Measurements from ENCODE around the gene ACTA1. TPM values are rescaled to one million over a fixed set of nuclear protein-coding genes. Genes with fewer than 3 reads are reported as not detected.

Gene ACTA1
- total and polyA plus RNA-seq, 10 of the 15 experiments (the other 5 are each of a cell fraction or from before 2014, with no cell fraction given) = 0.05 to 0.35 (median 0.12) TPM; not detected in 7

- SMC1A ChIA-PET (ENCODE audit: uncharacterized antibody, unreplicated experiment) = no interaction called here
- Histone ChIP-seq H4K20me1 (ENCODE audit: control insufficient read depth, insufficient read depth) (no peaks in the 10 kb centered on the region), H3K4me3 (no peak overlapping the region), H3K36me3 (ENCODE audit: control insufficient read depth in 2 of 2, insufficient read depth in 2 of 2, low read length in 1 of 2) (no peaks in the 10 kb centered on the region), H2AFZ (ENCODE audit: control insufficient read depth, low read depth, low read length) (no peak overlapping the region), H3K4me1 (ENCODE audit: control insufficient read depth, insufficient read depth, low read length) (no peaks in the 10 kb centered on the region), H3K4me2 (ENCODE audit: control insufficient read depth, insufficient read depth) (no peak overlapping the region), H3K27me3 (replicated peaks in 1 of 2; ENCODE audit: control insufficient read depth in 2 of 2, insufficient read depth in 2 of 2, low read length in 1 of 2) (peaks cover 13 to 15% of the 10 kb centered on the region in 2 experiments), H3K9me3 (replicated peaks; ENCODE audit: control insufficient read depth, insufficient read depth, low read length) (no peaks in the 10 kb centered on the region), H3K27ac (ENCODE audit: control insufficient read depth, insufficient read depth) (no peak overlapping the region), H3K9ac (ENCODE audit: control insufficient read depth, insufficient read depth, low read length) (no peak overlapping the region), H3K79me2 (ENCODE audit: control insufficient read depth, insufficient read depth, low read length) (no peaks in the 10 kb centered on the region)
- POLR2A ChIA-PET = no interaction called here
- no TSS peak for BruUV-seq (replicated peaks)
- FAIRE-seq = no peak
- in situ Hi-C loops (cut with MboI) = no loop called here
- ATAC-seq = no peak
- intact Hi-C loops (cut with micrococcal nuclease; ENCODE audit: unreplicated experiment) = no loop called here
- 49% methylated on average over 10 of the region's 11 CpGs for WGBS (ENCODE audit: insufficient coverage, insufficient replicate concordance, low lambda C conversion rate, missing lambda C conversion rate)
- RAD21 ChIA-PET (ENCODE audit: unreplicated experiment) = no interaction called here
- TF ChIP-seq CUX1 (IDR thresholded peaks at IDR 0.05; ENCODE audit: insufficient replicate concordance, low read depth, low read length) = no peak
- no peak for TF ChIP-seq RB1 (IDR thresholded peaks at IDR 0.05; ENCODE audit: borderline replicate concordance)
- TF ChIP-seq KLF5 (IDR thresholded peaks at IDR 0.05; ENCODE audit: partially characterized antibody) = no peak
- TF ChIP-seq GABPA (IDR thresholded peaks at IDR 0.05; ENCODE audit: low read depth) = no peak
- no peak for TF ChIP-seq STAT1 (conservative IDR thresholded peaks at IDR 0.05)
- no peak for TF ChIP-seq ZNF217 (IDR thresholded peaks at IDR 0.05)
- no peak for TF ChIP-seq KAT2A (conservative IDR thresholded peaks at IDR 0.05; ENCODE audit: control insufficient read depth, low read depth, low read length)
- no peak for TF ChIP-seq BCL3 (IDR thresholded peaks at IDR 0.05; ENCODE audit: borderline replicate concordance, insufficient read depth, low read depth, low read length, poor library complexity, severe bottlenecking)
- TF ChIP-seq NBN (IDR thresholded peaks at IDR 0.05) = no peak
- no peak for DNase-seq (ENCODE audit: low read depth, low spot score)
- CTCF ChIA-PET = no interaction called here
Measured at GRCh38 chr1:229411434-229412055, 22.3 kb downstream of the ACTA1 start.

Data from GM12878 (cell line).